HFF-Myc (cell line): Measurements from ENCODE around the gene ZNF827.

Experiments
- DNase-seq: peaks from one replicate; pipeline ENCODE4 v3.0.0-alpha.2; 2011; ENCODE audit warnings: low read depth; ENCODE audit errors: extremely low read depth
- H3K4me3 ChIP-seq: replicated peaks from 2 replicates; pipeline ENCODE4 v1.5.1; 2011; ENCODE audit warnings: low read depth, mild to moderate bottlenecking, control low read depth, low read length
- CTCF ChIP-seq: IDR thresholded peaks from 2 replicates; pipeline ENCODE4 v1.5.1; 2012; ENCODE audit warnings: mild to moderate bottlenecking, low read depth, low read length, control low read depth; ENCODE audit errors: missing control alignments

ZNF827 gene

GRCh38 chr4:145822581-145822980, 116.0 kb downstream of the ZNF827 start:
- no peak for TF ChIP-seq CTCF
- no peak overlapping the region for H3K4me3 ChIP-seq
- no peak for DNase-seq

GRCh38 chr4:145822181-145822580, 116.4 kb downstream of the ZNF827 start:
- no peak for DNase-seq
- no peak for TF ChIP-seq CTCF
- H3K4me3 ChIP-seq, result no peak overlapping the region

GRCh38 chr4:145821766-145822165, 116.9 kb downstream of the ZNF827 start:
- no peak for TF ChIP-seq CTCF
- DNase-seq, result no peak
- no peak overlapping the region for H3K4me3 ChIP-seq

- DNase-seq, result no peak
- no peak for TF ChIP-seq CTCF
- H3K4me3 ChIP-seq, result no peak overlapping the region
Measured at GRCh38 chr4:145820407-145820806, 118.2 kb downstream of the ZNF827 start.

GRCh38 chr4:145819853-145820181, 118.8 kb downstream of the ZNF827 start:
- no peak overlapping the region for H3K4me3 ChIP-seq
- DNase-seq, result no peak
- no peak for TF ChIP-seq CTCF

- DNase-seq, result no peak
- TF ChIP-seq CTCF, result no peak
- H3K4me3 ChIP-seq, result no peak overlapping the region
Measured at GRCh38 chr4:145819101-145819852, 119.3 kb downstream of the ZNF827 start.

- TF ChIP-seq CTCF, result no peak
- DNase-seq, result no peak
- no peak overlapping the region for H3K4me3 ChIP-seq
Measured at GRCh38 chr4:145818011-145818410, 120.6 kb downstream of the ZNF827 start.
